HG03025 (cell line): ENCODE measurements around the gene GLI2.

ENCODE experiments used
- ATAC-seq: cut with Tn5 transposase; IDR thresholded peaks from one replicate; pipeline ENCODE4 v1.9.1; 2021; ENCODE audit warnings: mild to moderate bottlenecking, moderate library complexity; ENCODE audit not compliant: unreplicated experiment, low FRiP score

The GLI2 gene

DNA sequence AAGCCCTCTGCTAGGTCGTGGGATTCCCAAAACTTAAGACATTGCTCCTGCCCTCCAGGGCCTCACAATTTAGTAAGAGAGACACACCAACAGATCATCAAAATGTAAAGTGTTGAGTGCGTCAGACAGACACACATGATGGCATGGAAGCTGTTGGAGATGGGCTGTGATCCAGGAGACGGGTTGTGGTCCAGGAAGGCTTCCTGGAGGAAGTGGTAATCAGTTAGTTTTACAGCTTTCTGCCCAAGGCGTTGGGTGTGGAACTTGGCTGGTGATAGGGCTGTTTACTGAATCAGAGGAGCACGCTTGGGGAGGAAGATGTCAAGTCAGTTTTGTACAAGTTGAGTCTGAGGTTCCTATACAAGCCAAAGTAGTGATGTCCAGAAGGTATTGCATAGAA, 24.0 kb upstream of the GLI2 start:
- ATAC-seq: no peak

DNA sequence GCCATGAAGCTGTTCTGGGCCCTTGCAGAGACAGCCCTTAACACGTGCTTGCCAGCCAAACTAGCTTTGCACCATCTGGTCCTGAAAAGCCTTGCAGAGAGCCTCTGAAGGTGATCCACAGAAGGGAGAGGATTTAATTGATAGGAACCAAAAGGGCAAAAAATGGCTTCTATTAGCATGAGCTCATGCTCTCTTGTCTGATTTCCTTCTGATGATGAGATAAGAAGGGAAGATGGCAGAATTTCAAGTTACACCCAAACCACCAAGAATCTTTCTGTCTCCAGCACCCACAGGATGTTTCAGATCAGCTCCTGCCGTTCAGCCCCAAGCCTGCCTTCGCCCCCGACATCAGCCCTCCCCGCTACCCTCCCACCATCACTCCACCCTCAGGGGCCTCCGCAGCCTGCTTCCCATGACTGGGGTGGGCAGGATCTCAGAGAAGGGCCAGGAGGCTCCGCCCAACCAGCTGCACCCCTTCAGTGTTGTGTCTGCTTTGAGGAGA, 23.4 kb upstream of the GLI2 start:
- no peak for ATAC-seq

DNA sequence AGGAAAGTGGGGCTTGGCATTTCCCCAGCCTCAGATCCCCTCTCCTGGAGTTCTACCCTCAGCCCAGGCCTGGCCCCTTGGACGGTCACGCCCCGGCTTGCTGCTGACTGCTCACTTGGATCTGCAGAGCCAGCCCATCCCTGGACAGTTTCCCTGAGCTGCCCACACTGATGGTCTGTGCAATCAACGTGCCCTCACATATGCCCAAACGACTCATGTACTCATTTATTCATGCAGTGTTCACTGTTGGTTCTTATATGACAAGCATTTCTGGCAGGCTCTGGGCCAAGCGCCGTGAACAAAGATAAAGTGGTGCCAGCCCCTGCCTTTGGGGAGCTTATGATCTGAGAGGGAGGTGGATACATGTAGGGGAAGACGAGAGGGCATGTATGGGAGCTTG, 20.3 kb upstream of the GLI2 start:
- no peak for ATAC-seq

DNA sequence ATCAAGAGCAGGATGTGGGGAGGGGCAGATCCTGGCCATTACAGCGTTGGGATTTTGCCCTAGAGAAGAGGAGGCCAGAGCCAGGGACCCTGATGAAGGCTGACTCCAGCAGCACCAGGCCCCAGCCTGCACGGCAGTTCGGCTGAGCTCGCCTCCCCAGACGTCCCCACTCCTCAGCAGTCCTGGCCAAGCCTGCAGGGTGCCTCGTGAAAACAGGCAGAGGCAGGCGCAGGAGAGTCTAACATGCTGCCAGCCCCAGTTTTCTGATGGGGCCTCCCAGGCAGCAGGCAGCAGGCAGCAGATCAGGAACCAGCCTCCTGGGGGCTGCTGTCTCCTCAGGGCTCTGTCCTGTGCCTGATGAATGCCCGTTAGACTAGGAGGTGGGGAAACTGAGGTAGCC, 19.7 kb upstream of the GLI2 start:
- ATAC-seq: no peak

DNA sequence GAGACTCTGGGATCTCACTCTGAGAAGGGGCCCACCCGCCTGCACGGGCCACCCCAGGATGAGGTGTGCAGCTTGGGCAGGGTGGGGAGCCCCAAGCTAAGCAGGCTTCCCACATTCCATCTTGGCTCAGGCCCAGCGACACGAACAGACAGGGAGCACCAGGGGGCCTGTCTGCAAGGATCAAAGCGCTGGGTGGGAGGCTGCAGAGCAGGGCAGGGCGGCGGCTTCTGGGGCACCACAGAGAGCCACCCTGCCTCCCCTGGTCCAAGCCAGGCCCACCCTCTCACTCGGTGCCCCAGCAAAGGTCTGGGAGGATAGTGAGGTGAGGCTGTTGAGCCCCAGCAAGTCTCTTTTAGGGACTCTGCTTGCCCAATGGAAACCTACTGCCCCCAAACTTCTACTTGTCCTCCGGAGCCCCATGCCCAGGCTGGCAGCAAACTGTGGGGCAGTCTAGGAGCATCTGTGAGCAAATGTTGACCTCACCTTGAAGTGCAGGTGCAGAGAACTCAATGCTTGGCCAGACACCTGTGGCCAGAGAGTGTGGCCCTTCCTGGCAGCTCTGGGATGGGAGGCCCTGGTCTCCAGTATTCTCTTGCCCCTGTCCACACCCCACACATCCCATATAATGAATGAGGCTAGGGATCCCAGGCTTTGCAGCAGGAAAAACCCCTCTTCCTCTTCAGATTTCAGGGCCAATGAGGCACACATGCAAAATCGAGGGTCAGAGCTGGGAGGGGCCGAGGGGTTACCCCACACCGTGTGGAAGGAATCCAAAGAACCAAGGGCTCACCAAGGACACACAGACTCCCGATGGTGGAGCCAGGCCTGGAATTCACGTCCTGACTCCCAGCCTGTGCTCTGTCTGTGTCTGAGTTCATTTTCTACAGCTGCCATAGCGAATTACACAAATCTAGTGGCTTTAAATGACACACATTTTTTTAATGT, 18.8 kb upstream of the GLI2 start:
- ATAC-seq: no peak

DNA sequence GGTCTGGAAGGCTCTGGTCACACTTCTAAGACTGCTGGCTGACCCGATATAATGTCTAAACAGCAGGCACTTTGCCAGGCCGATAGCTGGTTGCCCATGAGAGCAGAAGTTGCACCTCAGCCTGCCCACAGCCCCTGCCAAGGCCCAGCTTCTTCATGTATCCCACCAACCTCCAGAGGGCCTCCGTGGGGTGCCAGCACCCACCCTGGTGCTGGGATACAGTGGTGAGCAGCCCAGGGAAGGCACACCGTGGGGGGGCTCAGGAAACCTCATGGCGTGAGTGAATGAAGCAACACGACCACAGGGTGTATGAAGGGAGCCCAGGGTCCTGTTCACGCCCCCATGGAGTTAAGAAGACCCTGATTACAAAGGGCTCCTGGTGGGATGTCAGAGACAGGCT, 16.2 kb upstream of the GLI2 start:
- no peak for ATAC-seq

DNA sequence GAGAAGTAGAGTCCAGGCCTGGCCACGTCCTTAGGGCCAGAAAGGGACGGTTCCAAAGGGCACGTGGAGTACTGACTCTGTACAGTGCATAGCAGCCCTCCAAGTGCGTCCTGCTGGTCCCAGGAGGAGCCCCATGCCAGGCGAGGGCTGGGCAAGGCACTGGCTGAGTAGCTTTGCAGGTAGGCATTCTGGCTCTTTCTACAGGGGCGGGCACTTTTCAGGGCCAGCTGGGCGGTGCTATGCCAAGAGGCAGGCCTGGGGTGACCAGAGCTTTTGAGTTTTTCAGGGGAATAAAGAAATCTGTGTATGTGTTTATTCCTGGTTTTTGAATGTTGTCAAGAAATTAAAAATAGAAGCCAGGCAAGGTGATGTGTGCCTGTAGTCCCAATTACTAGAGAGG, 15.4 kb upstream of the GLI2 start:
- ATAC-seq: no peak

DNA sequence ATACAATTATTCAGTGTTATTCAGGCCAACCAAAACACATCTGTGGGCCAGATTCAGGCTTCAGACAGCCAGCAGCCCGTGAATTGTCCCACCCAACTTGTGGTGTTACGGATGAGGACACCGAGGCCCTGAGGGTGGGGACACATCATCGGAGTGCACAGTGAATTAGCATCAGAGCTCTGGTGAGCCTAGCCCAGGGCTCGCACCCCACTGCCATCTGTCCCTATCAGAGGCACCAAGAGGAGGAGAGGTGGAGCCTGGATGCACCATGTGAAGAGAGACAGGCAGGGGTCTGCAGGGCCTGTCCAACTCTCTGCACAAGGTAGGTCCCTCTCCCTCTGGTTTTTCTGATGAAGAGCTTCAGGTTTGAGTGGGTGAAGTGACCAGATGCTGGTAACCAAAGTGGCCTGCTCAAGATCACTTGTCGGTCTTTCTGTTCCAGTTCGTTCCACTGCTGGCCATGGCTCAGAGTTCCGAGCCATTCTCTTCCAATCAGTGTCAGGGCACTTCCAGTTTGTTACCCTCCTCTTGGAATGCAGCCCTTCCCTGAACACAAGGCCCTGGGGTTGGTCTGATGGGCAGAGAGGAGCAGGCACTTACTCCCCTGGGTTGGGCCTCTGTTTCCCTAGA, 14.8 kb upstream of the GLI2 start:
- ATAC-seq: no peak

DNA sequence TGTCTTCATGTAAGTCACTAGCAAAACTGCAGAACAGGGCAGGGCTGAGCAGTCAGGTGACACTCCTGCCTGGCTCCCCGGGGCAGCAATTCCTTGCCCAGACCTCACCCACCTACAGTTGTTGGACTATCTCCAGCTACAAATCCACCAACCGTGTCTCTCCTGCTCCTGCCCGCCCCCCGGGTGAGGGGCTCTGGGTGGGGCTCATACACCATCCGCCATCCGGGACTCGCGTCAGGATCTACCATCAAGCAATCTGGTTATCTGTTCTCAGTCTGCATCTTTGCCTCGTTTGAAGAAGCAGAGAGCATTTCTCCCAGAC, 13.5 kb upstream of the GLI2 start:
- no peak for ATAC-seq

DNA sequence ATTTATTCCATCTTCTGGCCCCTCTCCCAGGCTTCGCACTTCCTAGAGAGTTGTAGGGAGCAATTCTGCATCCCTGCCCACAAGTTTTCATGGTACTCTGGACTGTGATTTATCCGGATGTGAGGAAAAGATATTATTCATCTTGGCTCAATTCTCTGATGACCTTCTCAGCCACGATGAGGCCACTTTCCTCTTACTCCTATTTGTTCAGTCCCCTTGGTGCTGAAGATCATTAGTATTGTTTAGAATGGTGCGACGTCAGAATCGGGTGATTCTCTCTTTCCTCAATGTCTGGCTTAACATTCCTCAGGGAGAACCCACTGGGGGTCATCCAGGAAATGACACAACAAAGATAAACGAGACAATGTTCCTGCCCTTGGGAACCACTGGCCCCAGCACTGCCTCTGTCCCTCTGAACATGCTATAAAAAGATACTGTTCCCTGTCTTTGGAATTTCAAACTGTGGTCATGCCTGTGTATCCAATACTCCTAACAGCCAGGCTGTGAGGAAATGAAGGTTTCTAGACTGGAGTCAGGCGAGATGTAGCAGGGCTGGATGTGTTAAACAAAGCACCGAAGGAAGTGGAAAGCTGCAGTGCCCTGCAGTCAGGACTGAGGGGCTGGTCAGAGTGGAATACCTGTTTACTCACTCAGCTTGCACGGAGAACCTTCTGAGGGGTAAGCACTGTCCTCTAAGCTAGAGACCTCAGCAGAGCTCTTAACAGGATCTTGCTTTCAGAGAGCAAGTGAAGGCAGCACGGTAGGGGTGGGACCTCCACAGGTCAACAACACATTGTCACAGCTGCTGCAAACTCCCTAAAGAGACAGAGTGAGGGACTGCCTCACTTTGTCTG, 12.9 kb upstream of the GLI2 start:
- ATAC-seq: no peak

DNA sequence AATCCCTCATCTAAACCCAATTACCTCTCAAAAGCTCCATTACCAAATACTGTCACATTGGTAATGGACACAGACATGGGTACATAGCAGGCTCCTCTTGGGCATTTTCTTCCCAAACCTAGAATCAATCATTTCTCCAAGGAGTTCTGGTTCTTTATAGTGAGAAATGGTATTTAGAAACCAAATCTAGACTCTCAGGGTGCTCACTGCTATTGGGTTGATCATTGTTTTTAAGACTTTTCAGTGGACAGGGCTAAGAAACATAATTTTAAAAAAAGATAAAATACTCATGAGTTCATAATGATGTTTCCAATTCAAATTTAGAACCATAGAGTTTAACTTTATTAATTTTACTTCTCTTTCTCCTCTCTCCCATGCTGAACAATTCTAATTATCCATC, 9.4 kb upstream of the GLI2 start:
- no peak for ATAC-seq

DNA sequence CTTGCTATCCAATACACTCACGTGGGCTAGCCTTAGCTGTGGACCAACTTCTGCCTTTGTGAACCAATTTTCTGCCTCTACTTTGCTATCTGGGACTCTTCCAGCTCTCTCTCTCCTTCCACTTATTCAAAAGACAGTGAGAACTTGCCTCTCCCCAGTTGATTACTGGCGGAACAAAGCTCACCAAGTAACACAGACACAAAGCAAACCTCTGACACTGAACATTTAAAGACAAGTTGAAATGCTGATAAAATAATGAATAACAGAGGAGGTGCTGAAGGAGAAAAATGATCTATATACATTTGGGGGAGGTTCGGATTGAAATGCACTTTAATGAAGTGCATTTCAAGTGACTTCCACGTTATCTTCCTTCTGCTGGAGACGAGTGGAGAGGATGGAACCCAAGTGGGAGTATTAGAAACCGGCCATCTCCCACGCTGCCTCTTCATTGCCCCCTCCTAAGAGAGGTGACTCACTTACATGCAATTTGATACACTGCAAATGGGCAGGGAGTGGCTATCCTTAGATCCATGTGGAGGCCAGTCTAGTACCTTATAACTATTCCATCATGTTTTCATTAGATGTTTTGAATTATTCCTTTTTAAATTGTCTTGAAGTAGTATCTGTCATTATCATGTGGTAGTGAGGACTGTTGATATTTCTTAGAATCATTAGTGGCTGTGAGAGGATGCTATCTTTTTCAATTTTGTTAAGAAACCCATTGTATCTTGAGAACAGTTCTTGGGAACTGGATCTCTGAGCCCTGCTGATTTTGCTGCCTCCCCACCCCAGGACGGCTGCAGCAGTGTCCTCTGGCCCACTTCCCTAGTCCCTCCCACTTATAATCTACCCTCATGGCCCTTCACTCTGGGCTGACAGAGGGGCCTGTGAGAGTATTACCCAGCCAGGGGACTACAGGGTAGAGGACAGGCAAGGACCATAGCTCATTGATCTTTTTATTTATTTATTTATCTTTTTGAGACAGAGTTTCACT, 6.0 kb upstream of the GLI2 start:
- no peak for ATAC-seq

DNA sequence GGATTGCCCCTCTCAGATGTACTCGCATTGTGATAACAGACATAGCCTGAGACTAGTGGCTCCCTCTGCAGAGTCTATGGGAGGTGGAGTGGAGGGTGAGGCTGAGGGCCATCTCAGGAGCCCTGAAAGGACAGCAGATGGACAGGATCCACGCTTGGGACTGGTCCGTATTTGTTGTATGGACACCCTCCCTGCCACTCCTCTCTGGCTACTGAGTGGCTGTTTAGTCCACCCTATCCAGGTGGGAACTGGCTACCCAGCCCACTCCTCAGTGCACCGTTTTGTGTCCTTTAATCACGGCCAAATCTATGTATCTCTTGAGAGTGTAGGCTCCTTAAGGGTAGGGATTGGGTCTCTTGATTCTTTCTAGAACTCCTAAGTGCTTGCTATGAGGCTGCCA, 4.5 kb upstream of the GLI2 start:
- ATAC-seq: no peak

DNA sequence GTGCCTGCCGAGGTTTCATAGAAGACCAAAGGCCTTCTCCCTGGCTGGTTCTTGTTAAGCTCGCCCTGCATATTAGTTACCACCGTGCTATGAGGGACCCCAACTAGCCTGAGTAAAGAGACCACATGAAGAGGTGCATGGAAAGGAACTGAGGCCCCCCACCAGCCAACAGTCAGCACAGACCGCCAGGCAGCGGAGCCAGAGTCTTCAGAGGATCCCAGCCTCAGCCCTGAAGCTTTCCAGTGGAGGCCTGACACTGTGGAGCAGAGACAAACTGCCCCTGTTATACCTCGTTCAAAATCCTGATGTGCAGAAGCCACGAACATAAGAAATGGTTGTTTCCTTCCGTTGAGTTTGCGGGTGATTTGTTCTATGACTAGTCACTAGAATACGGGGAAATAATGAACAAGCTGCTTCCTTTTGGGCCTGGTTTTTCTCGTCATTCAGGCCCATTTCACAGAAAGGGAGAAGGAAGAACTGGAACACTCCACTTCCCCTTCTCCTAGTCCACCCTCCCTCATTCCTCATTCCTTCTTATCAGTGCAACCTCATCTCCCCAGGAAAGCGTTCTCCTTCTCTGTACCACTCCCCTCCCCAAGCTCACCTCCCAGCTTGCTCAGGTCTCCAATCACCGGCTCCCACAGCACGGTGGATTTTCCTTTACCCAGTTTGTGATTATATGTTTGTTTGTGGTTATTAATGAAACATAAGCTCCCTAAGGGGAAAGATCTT, 3.0 kb upstream of the GLI2 start:
- ATAC-seq: no peak

DNA sequence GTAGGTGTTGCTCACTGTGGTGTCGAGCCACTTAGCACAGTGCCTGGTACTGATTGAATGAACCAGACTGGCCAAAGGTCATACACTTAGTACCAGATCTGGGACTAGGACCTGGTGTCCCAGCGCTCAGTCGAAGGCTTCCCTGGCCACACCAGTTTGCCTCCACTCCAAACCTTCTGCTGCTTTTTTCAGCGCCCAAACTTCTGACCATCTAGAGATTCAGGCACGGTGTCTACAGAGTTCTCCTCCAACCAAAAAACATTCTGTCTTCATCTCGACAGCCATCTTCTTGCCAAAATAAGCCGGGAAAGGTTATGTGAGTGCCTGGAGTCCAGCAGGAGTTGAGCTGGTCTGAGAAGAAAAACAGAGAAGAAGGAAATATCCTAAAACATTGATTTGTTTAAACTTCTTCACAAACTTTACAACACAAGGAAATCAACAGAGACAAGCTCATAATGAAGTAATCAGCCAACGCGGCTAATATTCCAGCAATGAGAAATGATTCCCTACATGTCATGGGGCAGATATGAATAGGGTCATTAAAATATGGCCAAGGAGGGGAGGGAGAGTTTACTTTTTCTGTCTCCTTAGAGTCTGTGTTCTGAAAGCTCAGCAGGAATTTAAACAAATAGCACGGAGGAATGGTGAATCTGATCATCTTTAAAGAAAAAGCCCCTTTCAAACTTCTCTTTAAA, 2.3 kb upstream of the GLI2 start:
- no peak for ATAC-seq

DNA sequence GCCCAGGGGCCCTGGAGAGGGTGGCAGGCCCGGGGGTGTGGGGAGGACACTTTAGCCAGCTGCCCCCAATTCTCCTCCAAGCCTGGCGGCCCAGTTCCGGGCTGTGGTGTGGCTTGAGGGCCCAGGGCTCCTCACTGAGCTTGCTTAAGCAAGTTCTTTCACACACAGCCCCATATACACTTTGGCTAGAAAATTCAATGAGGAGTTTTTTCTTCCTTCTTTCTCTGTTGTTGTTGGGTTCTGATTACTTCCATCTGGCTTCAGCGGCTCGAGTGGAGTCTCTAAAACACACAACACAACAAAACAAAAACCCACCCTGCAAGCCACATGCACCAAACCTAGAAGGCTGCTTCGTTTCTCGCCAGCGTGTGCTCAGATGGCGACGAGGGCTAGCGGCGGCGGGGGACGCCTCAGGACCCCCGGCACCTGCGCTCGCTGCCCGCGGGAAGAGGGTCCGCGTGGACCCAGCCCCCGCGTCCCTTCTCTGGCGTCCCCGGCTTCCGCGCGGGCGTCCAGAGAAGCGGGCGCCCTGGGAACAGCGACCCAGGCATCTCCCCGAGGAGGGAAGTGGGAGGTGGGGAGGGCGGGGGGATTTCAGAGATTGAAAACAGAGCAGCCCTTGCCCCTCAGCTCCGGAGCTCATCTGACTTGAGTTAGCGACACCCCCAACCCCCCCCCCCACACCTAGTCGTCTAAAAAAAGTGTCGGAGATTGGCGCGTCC, 577 bp upstream of the GLI2 start:
- ATAC-seq: no peak

DNA sequence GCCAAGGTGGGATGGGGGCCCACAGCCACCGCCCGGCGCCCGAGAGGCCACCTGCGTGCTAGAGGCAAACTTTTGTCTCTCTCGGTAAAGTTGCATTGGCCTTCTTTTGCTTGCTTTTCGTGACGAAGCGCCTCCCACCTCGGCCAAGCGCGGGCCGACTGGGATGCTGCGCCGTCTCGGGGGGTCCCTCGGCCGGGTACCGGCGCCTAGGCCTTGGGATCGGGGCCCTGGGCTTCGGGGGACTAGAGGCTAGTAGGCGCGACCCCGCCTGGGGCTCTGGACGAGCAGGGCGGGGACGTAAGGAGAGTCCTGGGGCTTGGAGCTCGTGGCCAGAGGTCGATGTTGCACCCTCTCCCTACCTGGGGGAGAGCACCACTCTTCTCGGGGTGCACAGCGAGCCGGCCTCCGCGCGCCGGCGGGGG, 545 bp downstream of the GLI2 start:
- ATAC-seq: no peak
